H9 (cell line): ENCODE measurements around the gene STON2. TPM values are rescaled to one million over a fixed set of nuclear protein-coding genes. Genes with fewer than 3 reads are reported as not detected.

Source experiments
- DNase-seq: peaks from one replicate; pipeline ENCODE4 v3.0.0-alpha.2; 2017
- H2AFZ ChIP-seq: one replicate; pipeline ENCODE4 v1.6.1; 2013; ENCODE audit warnings: mild to moderate bottlenecking, low read length, control low read depth, moderate library complexity
- H2AK5ac ChIP-seq: 2 replicates; pipeline ENCODE4 v1.6.1; 2013; ENCODE audit warnings: low read length, control low read depth, mixed read lengths; ENCODE audit not compliant: insufficient read length
- H2BK120ac ChIP-seq: one replicate; pipeline ENCODE4 v1.6.1; 2013; ENCODE audit warnings: low read depth, mild to moderate bottlenecking, low read length, control low read depth, inconsistent platforms; ENCODE audit not compliant: poor library complexity, severe bottlenecking
- H2BK12ac ChIP-seq: 2 replicates; pipeline ENCODE4 v1.6.1; 2013; ENCODE audit warnings: low read length, control low read depth, mixed read lengths, low read depth; ENCODE audit not compliant: insufficient read length
- H2BK15ac ChIP-seq: 2 replicates; pipeline ENCODE4 v1.6.1; 2013; ENCODE audit warnings: low read depth, low read length, control low read depth
- H2BK20ac ChIP-seq: one replicate; pipeline ENCODE4 v1.6.1; 2013; ENCODE audit warnings: low read depth, mild to moderate bottlenecking, low read length, control low read depth, inconsistent platforms; ENCODE audit not compliant: poor library complexity, severe bottlenecking
- H2BK5ac ChIP-seq: 2 replicates; pipeline ENCODE4 v1.6.1; 2013; ENCODE audit warnings: low read length, control low read depth, mixed read lengths; ENCODE audit not compliant: insufficient read length
- H3K14ac ChIP-seq: 2 replicates; pipeline ENCODE4 v1.6.1; 2013; ENCODE audit warnings: low read length, control low read depth; ENCODE audit not compliant: insufficient read depth
- H3K18ac ChIP-seq: 2 replicates; pipeline ENCODE4 v1.6.1; 2013; ENCODE audit warnings: low read depth, mild to moderate bottlenecking, mixed read lengths, low read length, control low read depth; ENCODE audit not compliant: insufficient read length
- H3K23ac ChIP-seq: 2 replicates; pipeline ENCODE4 v1.6.1; 2013; ENCODE audit warnings: low read length, control low read depth, mixed read lengths, low read depth; ENCODE audit not compliant: insufficient read length
- H3K23me2 ChIP-seq: 2 replicates; pipeline ENCODE4 v1.6.1; 2013; ENCODE audit warnings: low read depth, mild to moderate bottlenecking, mixed read lengths, low read length, control low read depth; ENCODE audit not compliant: insufficient read length, poor library complexity, severe bottlenecking
- H3K27ac ChIP-seq: 2 replicates; pipeline ENCODE4 v1.5.1; 2013; ENCODE audit warnings: low read length, control low read depth, mixed read lengths, low read depth; ENCODE audit not compliant: insufficient read length
- H3K27me3 ChIP-seq: 2 replicates; pipeline ENCODE4 v1.6.1; 2013; ENCODE audit warnings: low read length, control low read depth, inconsistent platforms; ENCODE audit not compliant: insufficient read depth
- H3K4ac ChIP-seq: 2 replicates; pipeline ENCODE4 v1.6.1; 2013; ENCODE audit warnings: low read depth, mild to moderate bottlenecking, control low read depth, inconsistent platforms, low read length, moderate library complexity
- H3K4me1 ChIP-seq: 2 replicates; pipeline ENCODE4 v1.6.1; 2013; ENCODE audit warnings: low read length, control low read depth, inconsistent platforms; ENCODE audit not compliant: insufficient read depth
- H3K4me2 ChIP-seq: 2 replicates; pipeline ENCODE4 v1.6.1; 2013; ENCODE audit warnings: low read length, control low read depth, mixed read lengths; ENCODE audit not compliant: insufficient read length, insufficient read depth
- H3K56ac ChIP-seq: 2 replicates; pipeline ENCODE4 v1.6.1; 2013; ENCODE audit warnings: low read depth, mild to moderate bottlenecking, mixed read lengths, low read length, control low read depth; ENCODE audit not compliant: insufficient read length
- H3K79me1 ChIP-seq: 2 replicates; pipeline ENCODE4 v1.6.1; 2013; ENCODE audit warnings: low read depth, mild to moderate bottlenecking, moderate library complexity, low read length, control low read depth, inconsistent platforms; ENCODE audit not compliant: insufficient read depth, poor library complexity, severe bottlenecking
- H3K79me2 ChIP-seq: 2 replicates; pipeline ENCODE4 v1.6.1; 2013; ENCODE audit warnings: low read length, control low read depth, inconsistent platforms; ENCODE audit not compliant: insufficient read depth
- H3K9ac ChIP-seq: 2 replicates; pipeline ENCODE4 v1.6.1; 2013; ENCODE audit warnings: low read length, control low read depth, mixed read lengths; ENCODE audit not compliant: insufficient read length; ENCODE audit errors: extremely low read depth
- H3K9me3 ChIP-seq: one replicate; pipeline ENCODE4 v1.6.1; 2013; ENCODE audit warnings: low read depth, low read length, inconsistent platforms; ENCODE audit not compliant: control insufficient read depth
- H3T11ph ChIP-seq: one replicate; pipeline ENCODE4 v1.6.1; 2013; ENCODE audit warnings: mild to moderate bottlenecking, low read length, control low read depth, inconsistent platforms
- H4K20me1 ChIP-seq: one replicate; pipeline ENCODE4 v1.6.1; 2013; ENCODE audit not compliant: control insufficient read depth, insufficient read length, insufficient read depth
- H4K5ac ChIP-seq: 2 replicates; pipeline ENCODE4 v1.6.1; 2013; ENCODE audit warnings: low read depth, mild to moderate bottlenecking, mixed read lengths, low read length, control low read depth; ENCODE audit not compliant: insufficient read length
- H4K8ac ChIP-seq: replicated peaks from 2 replicates; pipeline ENCODE4 v1.6.1; 2013; ENCODE audit warnings: low read length, control low read depth, mixed read lengths, low read depth; ENCODE audit not compliant: insufficient read length
- H4K91ac ChIP-seq: 2 replicates; pipeline ENCODE4 v1.6.1; 2013; ENCODE audit warnings: low read depth, mild to moderate bottlenecking, moderate library complexity, mixed read lengths, low read length, control low read depth; ENCODE audit not compliant: insufficient read length
- H3K27ac Mint-ChIP-seq, 3 experiments: 2 replicates in 2 of 3; 3 replicates in 1 of 3; pipeline ENCODE4 v1.8.0; 2020 to 2021; ENCODE audit warnings: mixed read lengths in 3 of 3, mild to moderate bottlenecking in 1 of 3, moderate library complexity in 1 of 3
- H3K27me3 Mint-ChIP-seq: 2 replicates; pipeline ENCODE4 v1.8.0; 2021; ENCODE audit warnings: low read depth, mild to moderate bottlenecking, moderate library complexity, mixed read lengths
- H3K36me3 Mint-ChIP-seq, 3 experiments: 2 replicates in 2 of 3; 3 replicates in 1 of 3; pipeline ENCODE4 v1.8.0; 2020 to 2021; ENCODE audit warnings: low read depth in 3 of 3, mixed read lengths in 3 of 3; ENCODE audit not compliant: insufficient read depth in 1 of 3
- H3K4me1 Mint-ChIP-seq, 2 experiments: 2 replicates each; pipeline ENCODE4 v1.8.0; 2020; ENCODE audit warnings: mixed read lengths in 2 of 2
- H3K4me3 Mint-ChIP-seq, 2 experiments: 2 replicates in 1 of 2; 3 replicates in 1 of 2; pipeline ENCODE4 v1.8.0; 2020 to 2021; ENCODE audit warnings: mild to moderate bottlenecking in 2 of 2, mixed read lengths in 2 of 2, moderate library complexity in 1 of 2
- H3K9me3 Mint-ChIP-seq, 2 experiments: 2 replicates in 1 of 2; 3 replicates in 1 of 2; pipeline ENCODE4 v1.8.0; 2020; ENCODE audit warnings: mild to moderate bottlenecking in 2 of 2, mixed read lengths in 2 of 2, moderate library complexity in 1 of 2
- WGBS: extraction: QIAGEN DNeasy Blood & Tissue Kit; methylation state at CpG from one replicate; pipeline ENCODE4 v1.1.7; 2013; ENCODE audit warnings: missing lambda C conversion rate, low lambda C conversion rate, mixed read lengths; ENCODE audit not compliant: insufficient read length; ENCODE audit errors: extremely low coverage; 5-methylcytosine and 5-hydroxymethylcytosine counted together
- total RNA-seq: library from RNA; stranded (reverse); gene quantifications from 2 replicates; pipeline ENCODE4 v1.2.1, GENCODE V29; 2021
- TF ChIP-seq, protein P1 (sequence below): fragments of 200-600 bp; sonication (generic); conservative IDR thresholded peaks from 3 replicates; pipeline ENCODE4 v1.8.0; 2021; ENCODE audit warnings: antibody characterized with exemption, mild to moderate bottlenecking

Gene STON2
- total RNA-seq, 1 experiment from 2014 or later = 62.9 TPM

- Histone ChIP-seq H4K91ac (no peak overlapping the region), H3K23me2 (no peaks in the 10 kb centered on the region), H4K20me1 (no peaks in the 10 kb centered on the region), H2BK5ac (no peak overlapping the region), H2BK15ac (no peak overlapping the region), H2AK5ac (no peak overlapping the region), H3K79me2 (no peaks in the 10 kb centered on the region), H3K14ac (no peak overlapping the region), H3K4me1 (no peaks in the 10 kb centered on the region; the same call in 1 of the 2 replicates), H3K4me2 (no peak overlapping the region), H2AFZ (no peak overlapping the region), H3K4ac (no peak overlapping the region), H3K23ac (no peak overlapping the region), H2BK120ac (no peak overlapping the region), H3K56ac (no peak overlapping the region), H3K18ac (no peak overlapping the region), H3K79me1 (no peaks in the 10 kb centered on the region), H3K27me3 (no peaks in the 10 kb centered on the region), H3K9ac (no peak overlapping the region), H2BK20ac (no peak overlapping the region), H3K27ac (no peak overlapping the region), H2BK12ac (no peak overlapping the region), H4K5ac (no peak overlapping the region), H3K9me3 (no peaks in the 10 kb centered on the region), H4K8ac (no peak overlapping the region), H3T11ph (no peak overlapping the region)
- WGBS = no CpG with 5 or more reads among the region's 13 CpGs
- no peaks in the 10 kb centered on the region for H3K9me3 Mint-ChIP-seq
- H3K4me1 Mint-ChIP-seq = peaks cover 7 to 11% of the 10 kb centered on the region in 2 experiments
- TF ChIP-seq, protein P1, sequence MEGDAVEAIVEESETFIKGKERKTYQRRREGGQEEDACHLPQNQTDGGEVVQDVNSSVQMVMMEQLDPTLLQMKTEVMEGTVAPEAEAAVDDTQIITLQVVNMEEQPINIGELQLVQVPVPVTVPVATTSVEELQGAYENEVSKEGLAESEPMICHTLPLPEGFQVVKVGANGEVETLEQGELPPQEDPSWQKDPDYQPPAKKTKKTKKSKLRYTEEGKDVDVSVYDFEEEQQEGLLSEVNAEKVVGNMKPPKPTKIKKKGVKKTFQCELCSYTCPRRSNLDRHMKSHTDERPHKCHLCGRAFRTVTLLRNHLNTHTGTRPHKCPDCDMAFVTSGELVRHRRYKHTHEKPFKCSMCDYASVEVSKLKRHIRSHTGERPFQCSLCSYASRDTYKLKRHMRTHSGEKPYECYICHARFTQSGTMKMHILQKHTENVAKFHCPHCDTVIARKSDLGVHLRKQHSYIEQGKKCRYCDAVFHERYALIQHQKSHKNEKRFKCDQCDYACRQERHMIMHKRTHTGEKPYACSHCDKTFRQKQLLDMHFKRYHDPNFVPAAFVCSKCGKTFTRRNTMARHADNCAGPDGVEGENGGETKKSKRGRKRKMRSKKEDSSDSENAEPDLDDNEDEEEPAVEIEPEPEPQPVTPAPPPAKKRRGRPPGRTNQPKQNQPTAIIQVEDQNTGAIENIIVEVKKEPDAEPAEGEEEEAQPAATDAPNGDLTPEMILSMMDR = no peak
- H3K27ac Mint-ChIP-seq = peak overlapping the region in 2 of 3 experiments; percentile 5 to 44; a peak in 1 of 7 replicates
- peaks cover 23 to 27% (median 23%) of the 10 kb centered on the region in 3 experiments for H3K36me3 Mint-ChIP-seq
- no peaks in the 10 kb centered on the region for H3K27me3 Mint-ChIP-seq
- no peak for DNase-seq
- H3K4me3 Mint-ChIP-seq = no peak overlapping the region
Measured at GRCh38 chr14:81275305-81276072, 124.6 kb downstream of the STON2 start.
